HEK293T (cell line): Measurements from ENCODE around the gene SNAP25.

Experiments used
- CTCF ChIA-PET: fragments of 350-600 bp; formaldehyde crosslinking; extraction: SDS; loops from one replicate; lab custom pipeline; 2021; ENCODE audit warnings: antibody characterized with exemption, inconsistent platforms; lab: Yijun Ruan, JAX
- POLR2A ChIA-PET: fragments of 350-600 bp; formaldehyde crosslinking; extraction: SDS; loops from one replicate; lab custom pipeline; 2020; ENCODE audit warnings: antibody characterized with exemption, inconsistent platforms; lab: Yijun Ruan, JAX
- DNase-seq: peaks from one replicate; pipeline ENCODE4 v3.0.0; 2012; ENCODE audit warnings: mixed read lengths; ENCODE audit errors: extremely low spot score
- ARNT ChIP-seq: fragments of 450-650 bp; IDR thresholded peaks from 2 replicates; pipeline ENCODE4 v1.6.1; 2017; ENCODE audit warnings: mild to moderate bottlenecking
- BHLHE40 ChIP-seq: fragments of 450-650 bp; IDR thresholded peaks from 2 replicates; pipeline ENCODE4 v1.6.1; 2016; ENCODE audit warnings: mild to moderate bottlenecking, moderate library complexity, borderline replicate concordance
- CTBP1 ChIP-seq: fragments of 450-650 bp; IDR thresholded peaks from 2 replicates; pipeline ENCODE4 v1.6.1; 2016; ENCODE audit warnings: borderline replicate concordance
- ELF4 ChIP-seq: fragments of 450-650 bp; IDR thresholded peaks from 2 replicates; pipeline ENCODE4 v1.6.1; 2017; ENCODE audit warnings: antibody characterized with exemption
- FOXA1 ChIP-seq: fragments of 450-650 bp; IDR thresholded peaks from 2 replicates; pipeline ENCODE4 v1.6.1; 2016; ENCODE audit warnings: mild to moderate bottlenecking
- FOXK2 ChIP-seq: fragments of 450-650 bp; IDR thresholded peaks from 2 replicates; pipeline ENCODE4 v1.6.1; 2016; ENCODE audit warnings: mild to moderate bottlenecking
- FOXM1 ChIP-seq: fragments of 450-650 bp; IDR thresholded peaks from 2 replicates; pipeline ENCODE4 v1.6.1; 2017; ENCODE audit warnings: mild to moderate bottlenecking, borderline replicate concordance
- HDGF ChIP-seq: fragments of 450-650 bp; IDR thresholded peaks from 2 replicates; pipeline ENCODE4 v1.6.1; 2017; ENCODE audit warnings: antibody characterized with exemption, borderline replicate concordance
- L3MBTL2 ChIP-seq: fragments of 450-650 bp; conservative IDR thresholded peaks from 2 replicates; pipeline ENCODE4 v1.6.1; 2016; ENCODE audit warnings: mild to moderate bottlenecking
- LEF1 ChIP-seq: fragments of 450-650 bp; IDR thresholded peaks from 2 replicates; pipeline ENCODE4 v1.6.1; 2017; ENCODE audit warnings: mild to moderate bottlenecking, borderline replicate concordance
- NFRKB ChIP-seq: fragments of 450-650 bp; IDR thresholded peaks from 2 replicates; pipeline ENCODE4 v1.6.1; 2016; ENCODE audit warnings: mild to moderate bottlenecking, moderate library complexity
- SP1 ChIP-seq: fragments of 450-650 bp; IDR thresholded peaks from 2 replicates; pipeline ENCODE4 v1.6.1; 2017
- SUZ12 ChIP-seq: fragments of 450-650 bp; IDR thresholded peaks from 2 replicates; pipeline ENCODE4 v1.6.1; 2016; ENCODE audit warnings: mild to moderate bottlenecking
- TARDBP ChIP-seq: fragments of 450-650 bp; IDR thresholded peaks from 2 replicates; pipeline ENCODE4 v1.6.1; 2016
- ZNF384 ChIP-seq: fragments of 450-650 bp; IDR thresholded peaks from 2 replicates; pipeline ENCODE4 v1.6.1; 2016
- TF ChIP-seq, protein P1 (sequence below): fragments of 450-650 bp; IDR thresholded peaks from 2 replicates; pipeline ENCODE4 v1.6.1; 2016

The SNAP25 gene

GRCh38 chr20:10236540-10237533 is 18.2 kb downstream of the SNAP25 start:
- ChIA-PET CTCF (no interaction called here), POLR2A (no interaction called here)
- TF ChIP-seq CTBP1, result no peak
- TF ChIP-seq, protein P1, sequence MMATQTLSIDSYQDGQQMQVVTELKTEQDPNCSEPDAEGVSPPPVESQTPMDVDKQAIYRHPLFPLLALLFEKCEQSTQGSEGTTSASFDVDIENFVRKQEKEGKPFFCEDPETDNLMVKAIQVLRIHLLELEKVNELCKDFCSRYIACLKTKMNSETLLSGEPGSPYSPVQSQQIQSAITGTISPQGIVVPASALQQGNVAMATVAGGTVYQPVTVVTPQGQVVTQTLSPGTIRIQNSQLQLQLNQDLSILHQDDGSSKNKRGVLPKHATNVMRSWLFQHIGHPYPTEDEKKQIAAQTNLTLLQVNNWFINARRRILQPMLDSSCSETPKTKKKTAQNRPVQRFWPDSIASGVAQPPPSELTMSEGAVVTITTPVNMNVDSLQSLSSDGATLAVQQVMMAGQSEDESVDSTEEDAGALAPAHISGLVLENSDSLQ, result no peak
- no peak for TF ChIP-seq ARNT
- no peak for TF ChIP-seq SP1
- no peak for TF ChIP-seq ELF4
- no peak for TF ChIP-seq SUZ12
- DNase-seq, result no peak

- CTCF ChIA-PET, result interaction anchor here (0.8 kb wide), 1 partner anchor 14 kb away, joined by 3 read pairs; no protein-coding TSS in a partner anchor
- no peak for TF ChIP-seq CTBP1
- no peak for TF ChIP-seq ZNF384
- no peak for TF ChIP-seq ARNT
- no peak for TF ChIP-seq ELF4
- TF ChIP-seq HDGF, result no peak
- no peak for TF ChIP-seq SUZ12
- TF ChIP-seq BHLHE40, result no peak
- TF ChIP-seq FOXM1, result no peak
- no peak for TF ChIP-seq FOXA1
- TF ChIP-seq NFRKB, result no peak
- TF ChIP-seq LEF1, result no peak
- TF ChIP-seq, protein P1, result no peak
- no peak for TF ChIP-seq L3MBTL2
- no peak for TF ChIP-seq FOXK2
- TF ChIP-seq SP1, result no peak
- TF ChIP-seq TARDBP, result no peak
- no peak for DNase-seq
- POLR2A ChIA-PET, result no interaction called here
Measured at GRCh38 chr20:10239954-10240353, 21.3 kb downstream of the SNAP25 start.

DNA sequence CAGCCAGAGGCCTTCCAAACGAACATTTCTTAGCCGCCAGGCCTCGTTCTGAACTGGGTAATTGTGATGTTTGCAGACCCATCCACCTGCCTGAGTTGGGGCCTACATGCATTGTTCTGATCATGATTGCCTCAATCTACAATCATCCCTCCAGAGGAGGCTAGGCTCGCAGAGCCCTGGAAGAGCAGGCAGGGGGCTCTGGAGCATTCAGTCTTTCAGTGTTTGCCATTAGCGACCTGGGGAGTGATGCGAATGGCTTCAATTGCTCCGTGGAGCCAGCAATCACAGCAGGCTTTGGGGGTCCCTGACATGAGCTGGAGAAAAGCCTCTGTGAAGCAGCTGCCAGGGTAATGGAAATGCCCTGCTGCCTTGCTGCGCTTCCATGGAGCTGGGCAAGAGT is 22.0 kb downstream of the SNAP25 start:
- TF ChIP-seq ELF4 (no peak), FOXK2 (no peak), ZNF384 (no peak)
- ChIA-PET CTCF (no interaction called here), POLR2A (no interaction called here)
- no peak for DNase-seq

GRCh38 chr20:10242166-10242565 is 23.5 kb downstream of the SNAP25 start:
- ChIA-PET CTCF (no interaction called here), POLR2A (no interaction called here)
- TF ChIP-seq FOXA1 (no peak), ELF4 (no peak), BHLHE40 (no peak), FOXM1 (no peak), CTBP1 (no peak), ZNF384 (no peak), SP1 (no peak), SUZ12 (no peak)
- TF ChIP-seq, protein P1, result no peak
- no peak for DNase-seq

- ChIA-PET POLR2A (no interaction called here), CTCF (no interaction called here)
- TF ChIP-seq, protein P1, result no peak
- TF ChIP-seq NFRKB (no peak), TARDBP (no peak), ELF4 (no peak), FOXK2 (no peak), L3MBTL2 (no peak), ARNT (no peak), SUZ12 (no peak), FOXA1 (no peak), BHLHE40 (no peak), SP1 (no peak), LEF1 (no peak), FOXM1 (no peak), ZNF384 (no peak), CTBP1 (no peak), HDGF (no peak)
- no peak for DNase-seq
Measured at GRCh38 chr20:10247440-10247839, 28.8 kb downstream of the SNAP25 start.

DNA sequence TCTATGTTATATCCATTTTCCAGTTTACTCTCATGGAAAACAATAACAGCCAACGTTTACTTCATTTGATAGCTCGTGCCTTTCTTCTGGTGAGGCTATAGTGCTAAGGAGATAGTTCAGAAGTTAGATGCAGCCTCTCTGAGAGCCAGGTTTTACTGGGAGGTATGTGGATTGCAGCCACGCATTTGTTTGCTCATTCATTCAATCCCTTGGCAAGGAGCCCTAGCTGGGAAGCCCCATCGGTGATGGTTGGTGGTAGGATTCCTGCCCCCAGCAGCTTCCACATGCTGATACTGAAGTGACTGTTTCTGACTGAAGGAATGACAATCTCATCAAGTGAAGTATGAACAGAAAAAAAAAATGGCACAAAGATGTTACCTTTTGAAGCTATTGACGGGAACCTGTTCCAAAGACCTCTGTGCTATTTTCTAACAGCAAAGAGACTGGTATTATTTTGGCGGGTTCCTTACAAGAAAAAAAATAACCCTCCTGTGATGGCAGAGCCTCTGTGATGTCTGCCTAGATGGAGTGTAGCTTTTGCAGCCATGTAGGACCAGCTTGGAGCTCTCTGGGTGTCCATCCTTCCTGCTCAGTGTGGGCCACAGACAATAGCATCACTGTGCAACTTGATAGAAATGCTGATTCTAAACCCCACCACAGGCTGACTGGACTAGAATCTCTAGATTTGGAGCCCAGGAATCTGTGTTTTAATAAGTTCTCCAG is 30.6 kb downstream of the SNAP25 start:
- DNase-seq, result no peak
- CTCF ChIA-PET, result no interaction called here
- POLR2A ChIA-PET, result no interaction called here
- no peak for TF ChIP-seq TARDBP
- no peak for TF ChIP-seq CTBP1
- TF ChIP-seq L3MBTL2, result no peak
- no peak for TF ChIP-seq FOXM1
- TF ChIP-seq SUZ12, result no peak
- TF ChIP-seq NFRKB, result no peak
- TF ChIP-seq ELF4, result no peak
- no peak for TF ChIP-seq BHLHE40
- no peak for TF ChIP-seq FOXK2
- no peak for TF ChIP-seq ZNF384
